ENCODE measurements around the gene ABCC11. TPM values are rescaled to one million over a fixed set of nuclear protein-coding genes. Genes with fewer than 3 reads are reported as not detected.
"Not testable (repeated sequence)": the region's sequence is repeated elsewhere in the genome, so short reads cannot be mapped to it uniquely, and the experiment has no call there.

ABCC11 gene
- total RNA-seq, 1 experiment from 2014 or later = 0.83 TPM

DNA sequence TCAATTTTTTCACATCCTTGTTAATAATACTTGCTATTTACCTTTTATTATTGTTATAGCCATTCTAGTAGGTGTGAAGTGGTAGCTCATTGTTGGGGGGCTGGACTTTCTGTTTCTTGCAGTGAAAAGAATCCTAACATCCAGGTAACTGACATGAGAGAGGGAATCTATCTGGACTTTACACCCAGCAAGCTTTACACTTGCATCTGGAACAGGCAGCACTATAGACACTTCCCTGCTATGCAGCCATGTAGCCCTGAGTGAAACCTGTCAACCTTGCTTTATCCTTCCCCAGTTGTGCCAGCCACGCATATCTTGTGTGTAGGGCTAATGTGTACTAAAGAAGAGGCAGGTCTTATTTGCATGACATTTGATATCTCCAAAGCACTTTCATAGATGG is 74.7 kb downstream of the ABCC11 start:
- Histone ChIP-seq H3K4me3 (no peak overlapping the region), H3F3A (ENCODE audit: insufficient read depth, low read depth) (no peaks in the 10 kb centered on the region), H3K9me3 (ENCODE audit: insufficient read depth, low read depth) (no peaks in the 10 kb centered on the region), H3K79me2 (ENCODE audit: low read depth) (no peaks in the 10 kb centered on the region), H3K4me1 (replicated peaks; ENCODE audit: insufficient read depth) (no peaks in the 10 kb centered on the region), H4K20me1 (ENCODE audit: insufficient read depth) (no peaks in the 10 kb centered on the region), H2AFZ (no peak overlapping the region), H3K4me2 (no peak overlapping the region), H3K27me3 (ENCODE audit: insufficient read depth, low read depth) (no peaks in the 10 kb centered on the region), H3K36me3 (ENCODE audit: low read depth) (no peaks in the 10 kb centered on the region), H3K9me2 (ENCODE audit: insufficient read depth) (no peaks in the 10 kb centered on the region), H3K27ac (no peak overlapping the region)
- intact Hi-C loops (cut with micrococcal nuclease; ENCODE audit: unreplicated experiment) = no loop called here
- DNase-seq = no peak
- CTCF ChIA-PET = no interaction called here
- TF ChIP-seq, protein P1, sequence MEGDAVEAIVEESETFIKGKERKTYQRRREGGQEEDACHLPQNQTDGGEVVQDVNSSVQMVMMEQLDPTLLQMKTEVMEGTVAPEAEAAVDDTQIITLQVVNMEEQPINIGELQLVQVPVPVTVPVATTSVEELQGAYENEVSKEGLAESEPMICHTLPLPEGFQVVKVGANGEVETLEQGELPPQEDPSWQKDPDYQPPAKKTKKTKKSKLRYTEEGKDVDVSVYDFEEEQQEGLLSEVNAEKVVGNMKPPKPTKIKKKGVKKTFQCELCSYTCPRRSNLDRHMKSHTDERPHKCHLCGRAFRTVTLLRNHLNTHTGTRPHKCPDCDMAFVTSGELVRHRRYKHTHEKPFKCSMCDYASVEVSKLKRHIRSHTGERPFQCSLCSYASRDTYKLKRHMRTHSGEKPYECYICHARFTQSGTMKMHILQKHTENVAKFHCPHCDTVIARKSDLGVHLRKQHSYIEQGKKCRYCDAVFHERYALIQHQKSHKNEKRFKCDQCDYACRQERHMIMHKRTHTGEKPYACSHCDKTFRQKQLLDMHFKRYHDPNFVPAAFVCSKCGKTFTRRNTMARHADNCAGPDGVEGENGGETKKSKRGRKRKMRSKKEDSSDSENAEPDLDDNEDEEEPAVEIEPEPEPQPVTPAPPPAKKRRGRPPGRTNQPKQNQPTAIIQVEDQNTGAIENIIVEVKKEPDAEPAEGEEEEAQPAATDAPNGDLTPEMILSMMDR (conservative IDR thresholded peaks at IDR 0.05) = no peak
- no peak for TF ChIP-seq EZH2 (IDR thresholded peaks at IDR 0.05; ENCODE audit: low read depth)
- POLR2A ChIA-PET (ENCODE audit: unreplicated experiment) = interaction anchor here (0.6 kb wide), 1 partner anchor 456 kb away, joined by 4 read pairs; no protein-coding TSS in a partner anchor
- no TSS peak for BruUV-seq (replicated peaks)

DNA sequence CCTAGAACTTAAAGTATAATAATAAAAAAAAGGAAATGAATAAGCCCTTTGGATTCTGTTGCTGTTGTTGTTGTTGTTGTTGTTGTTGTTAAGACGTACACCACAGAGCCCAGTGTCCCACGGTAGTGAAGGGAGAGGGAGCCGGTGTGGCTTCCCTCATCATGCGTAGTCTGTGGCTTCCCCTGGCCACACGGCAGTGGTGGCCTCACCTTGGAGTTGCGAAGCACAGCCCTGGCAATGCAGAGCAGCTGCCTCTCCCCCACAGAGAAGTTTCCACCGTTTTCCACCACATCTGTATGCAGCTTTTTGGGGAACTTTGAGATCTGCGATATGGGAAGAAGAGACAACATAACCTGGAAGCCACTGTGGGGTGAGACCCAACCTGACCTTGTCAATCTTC is 77.4 kb downstream of the ABCC11 start:
- Histone ChIP-seq H3K27me3 (ENCODE audit: insufficient read depth, low read depth) (no peaks in the 10 kb centered on the region), H3K9me3 (ENCODE audit: insufficient read depth, low read depth) (no peaks in the 10 kb centered on the region), H3K36me3 (ENCODE audit: low read depth) (no peaks in the 10 kb centered on the region), H3K27ac (no peak overlapping the region), H3K4me3 (no peak overlapping the region), H3K4me2 (no peak overlapping the region), H3K9me2 (ENCODE audit: insufficient read depth) (no peaks in the 10 kb centered on the region), H3K4me1 (replicated peaks; ENCODE audit: insufficient read depth) (peaks cover 13% of the 10 kb centered on the region), H2AFZ (no peak overlapping the region), H3K79me2 (ENCODE audit: low read depth) (no peaks in the 10 kb centered on the region), H4K20me1 (ENCODE audit: insufficient read depth) (no peaks in the 10 kb centered on the region), H3F3A (ENCODE audit: insufficient read depth, low read depth) (no peaks in the 10 kb centered on the region)
- intact Hi-C loops (cut with micrococcal nuclease; ENCODE audit: unreplicated experiment) = loop anchor here (5.0 to 10.0 kb wide), 2 partner anchors 357 to 1315 kb away; no protein-coding TSS in a partner anchor
- no TSS peak for BruUV-seq (replicated peaks)
- TF ChIP-seq, protein P1 (conservative IDR thresholded peaks at IDR 0.05) = no peak
- no peak for TF ChIP-seq EZH2 (IDR thresholded peaks at IDR 0.05; ENCODE audit: low read depth)
- ChIA-PET CTCF (no interaction called here), POLR2A (ENCODE audit: unreplicated experiment) (interaction anchor here (0.6 kb wide), 1 partner anchor 1643 kb away, joined by 3 read pairs; no protein-coding TSS in a partner anchor)
- DNase-seq = no peak

DNA sequence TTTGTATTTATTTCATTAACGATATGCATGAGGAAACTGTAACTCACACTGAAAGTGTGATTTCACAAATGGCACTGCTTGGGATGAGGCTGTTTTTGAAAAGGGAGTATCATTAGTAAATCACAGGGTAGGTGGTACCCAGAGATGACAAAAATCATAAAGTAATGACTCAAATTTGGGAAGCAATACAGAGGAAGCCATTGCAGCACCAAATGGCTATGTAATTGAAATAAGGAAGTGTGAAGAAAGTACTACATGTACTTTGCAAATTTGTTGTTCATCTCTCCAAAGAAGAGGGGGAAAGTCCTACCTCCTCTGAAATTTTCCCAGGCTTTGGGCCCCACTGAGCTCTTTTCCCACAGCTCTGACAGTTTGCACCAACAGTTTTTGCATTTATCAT is 79.3 kb downstream of the ABCC11 start:
- H3K9me2 ChIP-seq (ENCODE audit: insufficient read depth) = no peaks in the 10 kb centered on the region
- POLR2A ChIA-PET (ENCODE audit: unreplicated experiment) = no interaction called here
- H4K20me1 ChIP-seq (ENCODE audit: insufficient read depth) = no peaks in the 10 kb centered on the region
- no peak overlapping the region for H3K27ac ChIP-seq
- H3F3A ChIP-seq (ENCODE audit: insufficient read depth, low read depth) = no peaks in the 10 kb centered on the region
- no peaks in the 10 kb centered on the region for H3K9me3 ChIP-seq (ENCODE audit: insufficient read depth, low read depth)
- no peak overlapping the region for H3K4me2 ChIP-seq
- CTCF ChIA-PET = no interaction called here
- no peaks in the 10 kb centered on the region for H3K27me3 ChIP-seq (ENCODE audit: insufficient read depth, low read depth)
- H2AFZ ChIP-seq = no peak overlapping the region
- intact Hi-C loops (cut with micrococcal nuclease; ENCODE audit: unreplicated experiment) = loop anchor here (5.0 to 10.0 kb wide), 2 partner anchors 359 to 1313 kb away; no protein-coding TSS in a partner anchor
- BruUV-seq (replicated peaks) = no TSS peak
- DNase-seq = no peak
- no peaks in the 10 kb centered on the region for H3K36me3 ChIP-seq (ENCODE audit: low read depth)
- TF ChIP-seq, protein P1 (conservative IDR thresholded peaks at IDR 0.05) = no peak
- TF ChIP-seq EZH2 (IDR thresholded peaks at IDR 0.05; ENCODE audit: low read depth) = no peak
- H3K4me1 ChIP-seq (replicated peaks; ENCODE audit: insufficient read depth) = peaks cover 13% of the 10 kb centered on the region
- H3K4me3 ChIP-seq = no peak overlapping the region
- H3K79me2 ChIP-seq (ENCODE audit: low read depth) = no peaks in the 10 kb centered on the region

DNA sequence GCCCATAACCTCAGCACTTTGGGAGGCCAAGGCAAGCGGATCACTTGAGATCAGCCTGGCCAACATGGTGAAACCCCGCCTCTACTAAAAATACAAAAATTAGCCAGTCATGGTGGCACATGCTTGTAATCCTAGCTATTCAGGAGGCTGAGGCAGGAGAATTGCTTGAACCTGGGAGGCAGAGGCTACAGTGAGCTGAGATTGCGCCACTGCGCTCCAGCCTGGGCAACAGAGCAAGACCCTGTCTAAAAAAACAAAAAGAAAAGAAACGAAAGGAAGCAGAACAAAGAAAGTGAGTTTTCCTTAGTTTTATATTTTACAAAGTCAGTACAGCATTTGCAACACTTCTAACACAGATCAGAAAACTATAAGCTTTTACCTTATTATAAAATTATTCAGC is 80.7 kb downstream of the ABCC11 start:
- H3K4me2 ChIP-seq; H3K79me2 ChIP-seq (ENCODE audit: low read depth); DNase-seq; H3K36me3 ChIP-seq (ENCODE audit: low read depth); H3K4me3 ChIP-seq; H3K27me3 ChIP-seq (ENCODE audit: insufficient read depth, low read depth); POLR2A ChIA-PET (ENCODE audit: unreplicated experiment); H3K9me2 ChIP-seq (ENCODE audit: insufficient read depth); H3K9me3 ChIP-seq (ENCODE audit: insufficient read depth, low read depth); H3K27ac ChIP-seq; H3F3A ChIP-seq (ENCODE audit: insufficient read depth, low read depth); H4K20me1 ChIP-seq (ENCODE audit: insufficient read depth); BruUV-seq (replicated peaks); H2AFZ ChIP-seq: not testable (repeated sequence)
- CTCF ChIA-PET = interaction anchor here (0.5 kb wide), 2 partner anchors 660 to 1365 kb away, joined by 3 read pairs; no protein-coding TSS in a partner anchor
- H3K4me1 ChIP-seq (replicated peaks; ENCODE audit: insufficient read depth) = peaks cover 13% of the 10 kb centered on the region
- intact Hi-C loops (cut with micrococcal nuclease; ENCODE audit: unreplicated experiment) = loop anchor here (5.0 to 10.0 kb wide), 2 partner anchors 361 to 1312 kb away; no protein-coding TSS in a partner anchor
